Measurements from ENCODE around the gene TUBGCP6.
A peak's percentile ranks its signal among the peaks of the same experiment; 100 is the strongest.
"Not testable (repeated sequence)": the region's sequence is repeated elsewhere in the genome, so short reads cannot be mapped to it uniquely, and the experiment has no call there.

The TUBGCP6 gene

DNA sequence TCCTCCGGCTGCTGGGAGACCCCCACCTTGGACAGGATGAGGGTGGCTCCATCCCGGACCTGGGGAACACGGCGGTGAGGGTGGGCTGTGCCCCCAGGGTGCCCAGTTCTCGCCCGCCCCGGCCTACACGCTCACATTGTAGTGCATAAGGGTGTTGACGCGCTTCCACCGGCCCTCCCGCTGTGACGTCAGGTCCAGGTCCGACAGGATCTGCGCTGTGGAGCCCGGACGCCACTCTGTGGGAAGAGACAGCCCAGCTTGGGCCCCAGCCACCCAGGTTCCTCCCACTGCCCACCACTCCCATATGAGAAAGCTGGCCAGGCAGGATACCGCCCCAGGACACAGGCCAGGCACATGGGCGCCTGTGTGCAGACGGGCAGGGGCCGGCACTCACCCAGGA lies 33.6 kb upstream of the TUBGCP6 start:
- no peak for DNase-seq

DNA sequence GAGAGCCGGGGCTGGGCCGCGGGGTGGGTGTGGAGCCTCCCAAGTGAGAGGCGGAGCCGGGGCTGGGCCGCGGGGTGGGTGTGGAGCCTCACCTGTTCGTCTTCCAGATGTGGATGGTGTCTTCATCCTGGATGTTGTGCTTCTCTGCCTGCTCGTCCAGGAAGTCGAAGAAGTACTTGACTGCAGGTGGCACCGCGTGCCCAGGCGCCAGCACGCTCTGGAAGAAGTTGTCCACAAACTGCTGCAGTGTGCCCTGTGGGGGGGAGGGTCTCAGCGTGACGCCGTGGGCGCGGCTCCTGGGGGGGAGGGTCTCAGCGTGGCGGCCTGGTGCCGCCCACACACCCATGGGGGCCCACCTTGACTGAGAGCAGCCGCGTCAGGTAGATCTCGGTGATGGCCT lies 32.9 kb upstream of the TUBGCP6 start:
- no peak for DNase-seq

DNA sequence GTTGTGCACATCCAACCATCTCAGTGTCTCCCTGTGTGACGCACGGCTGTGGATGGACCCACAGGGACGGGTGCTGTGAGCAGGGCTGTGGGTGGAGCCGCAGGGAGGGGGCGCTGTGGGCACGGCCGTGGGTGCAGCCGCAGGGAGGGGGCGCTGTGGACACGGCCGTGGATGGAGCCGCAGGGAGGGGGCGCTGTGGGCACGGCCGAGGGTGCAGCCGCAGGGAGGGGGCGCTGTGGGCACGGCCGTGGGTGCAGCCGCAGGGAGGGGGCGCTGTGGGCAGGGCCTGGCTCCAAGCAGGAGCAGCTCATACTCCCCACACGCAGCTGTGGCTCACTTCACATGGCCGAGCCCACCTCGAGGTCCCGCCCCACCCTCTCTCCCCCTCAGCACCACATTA lies 31.3 kb upstream of the TUBGCP6 start:
- DNase-seq: peak; percentile 22

GRCh38 chr22:50275181-50276055 lies 30.6 kb upstream of the TUBGCP6 start:
- DNase-seq: no peak

DNA sequence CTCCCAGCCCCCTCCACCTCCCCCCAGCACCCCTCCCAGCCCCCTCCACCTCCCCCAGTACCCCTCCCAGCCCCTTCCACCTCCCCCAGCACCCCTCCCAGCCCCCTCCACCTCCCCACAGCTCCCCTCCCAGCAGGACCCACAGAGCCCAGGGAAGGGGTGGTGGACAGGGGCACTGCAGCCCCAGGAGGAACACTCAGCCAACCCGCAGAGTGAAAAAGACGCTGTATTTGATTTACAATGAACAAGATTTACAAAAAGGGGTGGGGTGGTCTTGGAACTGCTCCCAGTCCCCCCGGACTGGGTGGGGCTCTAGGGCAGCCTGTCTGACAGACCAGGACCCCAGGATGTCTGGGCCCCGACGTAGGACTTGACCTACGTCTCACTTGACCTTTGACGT lies 29.9 kb upstream of the TUBGCP6 start:
- no peak for DNase-seq

- DNase-seq: peak; percentile 26
These were observed 29.5 kb upstream of the TUBGCP6 start for GRCh38 chr22:50274311-50274710.

GRCh38 chr22:50273781-50274180 lies 29.0 kb upstream of the TUBGCP6 start:
- not testable (repeated sequence) for DNase-seq

GRCh38 chr22:50273352-50273751 lies 28.5 kb upstream of the TUBGCP6 start:
- DNase-seq: not testable (repeated sequence)

DNA sequence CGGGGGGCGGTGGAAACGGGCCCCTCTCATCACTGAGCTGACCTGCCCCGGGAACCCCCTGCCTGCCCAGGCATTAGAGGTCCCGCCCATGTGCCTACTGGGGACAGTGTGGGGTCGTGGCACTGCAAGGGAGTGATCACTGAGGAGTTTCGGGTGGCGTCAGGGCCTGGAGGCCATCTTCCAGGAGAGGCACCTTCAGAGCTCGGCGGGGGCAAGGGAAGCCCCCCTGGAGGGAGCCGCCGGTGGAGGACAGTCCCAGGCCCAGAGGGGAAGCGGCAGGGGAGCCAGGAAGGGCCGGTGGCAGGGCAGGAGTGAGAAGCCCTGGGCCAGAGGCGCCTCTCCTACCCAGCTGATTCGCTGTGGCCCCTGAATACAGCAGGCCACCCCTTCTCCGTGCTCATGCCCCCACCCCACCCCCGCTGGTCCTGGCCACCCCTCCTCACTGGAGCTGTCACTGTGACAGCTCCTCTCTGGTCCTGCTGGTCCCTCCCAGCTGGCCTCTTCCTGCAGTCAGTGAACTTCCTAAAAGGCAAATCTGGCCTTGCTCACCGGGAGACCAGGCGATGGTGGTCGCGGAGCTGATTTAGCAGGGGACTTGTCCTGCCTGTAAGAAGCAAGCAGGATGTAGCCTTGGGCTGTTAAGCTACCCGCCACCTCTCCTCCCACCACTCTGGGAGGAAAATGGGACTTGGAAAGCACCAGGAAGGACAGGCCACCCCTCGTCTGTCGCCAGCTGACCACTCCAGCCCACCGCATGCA lies 27.4 kb upstream of the TUBGCP6 start:
- DNase-seq: no peak

GRCh38 chr22:50271519-50271970 lies 26.7 kb upstream of the TUBGCP6 start:
- peak; percentile 19 for DNase-seq

DNA sequence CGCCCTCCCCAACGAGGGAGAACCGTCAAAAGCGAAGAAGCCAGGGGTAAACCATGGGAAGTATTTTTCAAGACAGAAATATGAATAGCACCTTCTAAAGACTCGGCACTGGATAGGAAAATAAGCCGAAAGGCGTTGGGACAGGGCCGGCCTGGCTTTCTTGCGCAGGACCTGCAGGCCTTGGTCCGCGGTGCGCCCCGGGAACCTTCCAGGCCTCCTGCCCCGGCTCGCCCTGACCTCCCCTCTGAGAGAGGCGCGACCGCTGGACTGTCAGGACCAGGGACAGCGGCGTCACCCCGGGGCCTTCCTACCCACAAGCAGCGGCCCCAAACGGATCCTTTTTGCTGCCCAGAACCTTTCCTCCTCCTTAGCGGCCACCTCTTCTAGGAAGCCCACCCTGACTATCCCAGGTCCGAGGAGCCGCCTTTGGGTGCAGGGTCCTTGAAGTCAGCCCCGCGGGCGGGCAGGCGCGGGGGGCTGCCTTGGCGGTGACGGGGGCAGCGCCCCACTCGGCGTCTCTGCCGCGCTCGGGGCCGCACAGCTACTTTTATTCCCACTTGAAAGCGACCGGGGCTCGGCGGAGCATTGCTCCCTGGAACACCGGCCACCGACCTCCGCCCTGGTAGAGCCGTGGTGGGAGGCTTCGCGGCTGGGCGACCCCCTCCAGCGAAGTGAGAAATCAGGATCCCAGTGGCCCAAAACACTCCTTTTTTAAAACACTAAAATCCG lies 26.0 kb upstream of the TUBGCP6 start:
- DNase-seq: peak; percentile 66

DNA sequence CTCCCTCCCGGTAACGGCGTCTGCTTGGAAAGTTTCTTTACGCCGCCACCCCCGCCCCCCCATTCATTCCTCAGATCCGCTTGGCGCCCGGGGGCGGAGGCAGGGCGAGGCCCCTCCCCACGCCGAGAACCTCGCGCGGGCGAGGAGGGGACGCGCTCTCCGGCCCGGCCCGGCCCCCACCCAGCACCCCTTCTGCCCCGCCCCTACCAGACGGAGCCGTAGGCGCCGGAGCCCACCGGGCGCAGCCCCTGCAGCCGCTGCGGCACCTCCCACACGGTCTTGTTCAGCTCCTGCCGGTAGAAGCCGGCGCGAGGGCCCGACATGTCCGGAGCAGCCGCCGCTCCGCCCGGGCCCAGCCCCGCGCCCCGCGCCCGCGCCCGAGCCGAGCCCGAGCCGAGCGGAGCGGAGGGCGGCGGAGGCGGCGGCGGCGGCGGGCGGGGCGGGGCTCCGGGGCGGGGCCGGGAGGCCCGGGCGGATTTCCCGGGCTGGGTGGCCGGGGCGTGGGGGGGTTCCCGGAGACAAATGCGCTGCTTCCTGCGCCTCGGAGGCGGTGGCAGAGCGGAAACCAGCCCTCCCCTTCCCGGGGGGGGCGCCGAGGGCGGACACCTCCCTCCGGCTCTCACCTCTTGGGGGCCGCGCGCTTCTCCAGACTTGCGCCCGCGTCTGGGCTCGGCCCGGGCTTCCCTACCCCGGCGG lies 25.3 kb upstream of the TUBGCP6 start, which contains the start of gene MAPK11:
TSS of gene MAPK11 (minus strand) at position 411 of the 696 bp plus-strand sequence. CDS start at position 323, 88 bp downstream.
- peak; percentile 55 for DNase-seq

DNA sequence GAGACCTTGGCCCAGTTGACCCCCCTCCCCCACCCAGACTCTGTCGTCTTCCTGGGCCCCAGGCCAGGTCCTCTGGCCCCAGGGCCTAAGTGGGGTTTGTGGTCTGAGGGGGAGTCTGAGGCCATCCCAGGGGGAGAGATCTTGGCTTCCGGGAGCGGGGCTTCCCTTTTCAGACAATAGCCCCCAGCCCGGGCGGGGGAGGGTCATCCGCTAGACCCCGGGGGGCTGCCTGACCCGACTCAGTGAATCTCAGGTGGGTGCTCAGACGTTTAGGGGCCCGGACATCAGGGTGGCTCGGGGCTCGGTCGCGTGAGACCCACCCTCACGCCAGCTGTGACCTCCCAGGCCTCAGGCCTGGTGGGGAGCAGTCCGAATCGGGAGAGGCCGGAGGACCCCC lies 24.7 kb upstream of the TUBGCP6 start:
- DNase-seq: no peak

GRCh38 chr22:50268655-50269113 lies 23.9 kb upstream of the TUBGCP6 start:
- DNase-seq: no peak

- DNase-seq: peak; percentile 28
These were observed 23.0 kb upstream of the TUBGCP6 start for GRCh38 chr22:50267591-50268390.

DNA sequence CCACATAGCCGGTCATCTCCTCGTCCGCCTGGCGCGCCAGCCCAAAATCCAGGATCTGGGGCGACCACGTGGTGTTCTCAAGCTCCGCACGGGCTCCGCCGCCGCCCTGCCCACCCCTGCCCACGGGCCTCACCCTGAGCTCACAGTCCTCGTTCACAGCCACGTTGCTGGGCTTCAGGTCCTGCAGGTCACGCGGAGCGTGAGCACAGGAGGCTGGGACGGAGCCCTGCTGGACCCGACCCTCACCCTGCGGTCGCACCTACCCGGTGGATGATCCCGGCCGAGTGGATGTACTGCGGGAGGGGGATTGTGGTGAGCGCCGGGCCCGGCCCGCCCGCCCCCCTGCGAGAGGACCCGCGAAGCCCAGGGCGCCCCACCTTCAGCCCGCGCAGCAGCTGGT lies 22.2 kb upstream of the TUBGCP6 start:
- no peak for DNase-seq

DNA sequence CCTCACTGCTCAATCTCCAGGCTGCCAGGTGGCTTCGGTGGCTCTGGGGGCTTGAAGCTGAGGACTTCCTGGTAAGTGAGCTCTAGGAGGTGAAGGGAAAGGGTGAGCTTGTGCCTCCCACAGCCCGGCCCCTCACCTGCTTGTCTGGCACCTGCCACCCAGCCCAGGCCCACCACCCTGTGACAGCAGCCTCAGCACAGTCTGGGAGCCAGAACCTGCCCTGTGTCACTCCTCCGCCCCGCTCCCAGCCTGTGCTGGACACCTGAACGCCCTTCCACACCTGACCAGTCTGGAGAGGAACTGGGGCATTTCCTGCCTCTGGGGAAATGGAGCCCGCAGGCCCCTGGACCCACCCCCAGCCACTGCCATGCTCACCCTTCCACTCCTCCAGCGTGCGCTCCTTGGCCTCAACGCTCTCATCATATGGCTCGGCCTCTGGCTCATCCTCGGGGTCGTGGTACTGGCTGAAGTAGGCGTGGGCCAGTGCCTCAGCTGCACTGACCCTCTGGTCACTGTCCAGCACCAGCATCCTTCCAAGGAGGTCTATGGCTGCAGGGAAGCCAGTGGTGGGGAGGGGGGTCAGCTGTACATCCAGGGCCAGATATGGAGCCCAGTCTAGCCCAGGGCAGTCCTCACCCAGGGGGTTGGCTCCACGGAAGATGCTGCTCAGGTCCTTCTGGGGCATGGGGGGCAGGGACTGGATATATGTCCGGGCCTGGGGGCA lies 20.3 kb upstream of the TUBGCP6 start:
- DNase-seq: no peak

DNA sequence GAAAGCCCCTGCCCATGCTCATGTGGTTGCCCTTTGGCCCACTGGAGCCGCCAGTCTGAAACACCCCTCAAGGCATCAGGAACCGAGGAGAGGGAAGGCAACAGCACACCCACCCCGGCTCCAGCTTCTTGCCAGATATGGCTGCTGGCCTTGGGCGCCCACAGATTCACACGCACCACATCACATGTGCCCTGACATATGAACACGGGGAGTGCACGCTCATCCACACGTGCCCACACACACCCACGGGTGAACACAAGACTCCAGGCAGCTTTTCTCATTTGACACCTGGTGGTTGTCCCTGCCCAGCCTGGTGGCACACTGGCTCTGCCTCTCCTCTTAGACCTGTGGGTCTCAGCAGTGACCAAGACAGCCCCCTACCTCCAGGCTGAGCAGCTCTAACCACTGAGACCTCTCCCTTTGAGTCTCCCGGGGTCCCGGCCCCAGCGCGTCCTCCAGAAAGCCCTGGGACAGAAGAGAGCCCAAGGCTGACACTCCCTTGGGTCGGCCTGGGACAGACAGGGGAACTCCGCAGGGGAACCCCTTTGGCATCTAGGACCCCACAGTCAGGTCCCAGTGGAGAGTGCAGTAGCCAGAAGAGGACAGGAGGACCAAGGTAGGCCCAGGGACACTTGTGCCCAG lies 19.4 kb upstream of the TUBGCP6 start:
- no peak for DNase-seq

DNA sequence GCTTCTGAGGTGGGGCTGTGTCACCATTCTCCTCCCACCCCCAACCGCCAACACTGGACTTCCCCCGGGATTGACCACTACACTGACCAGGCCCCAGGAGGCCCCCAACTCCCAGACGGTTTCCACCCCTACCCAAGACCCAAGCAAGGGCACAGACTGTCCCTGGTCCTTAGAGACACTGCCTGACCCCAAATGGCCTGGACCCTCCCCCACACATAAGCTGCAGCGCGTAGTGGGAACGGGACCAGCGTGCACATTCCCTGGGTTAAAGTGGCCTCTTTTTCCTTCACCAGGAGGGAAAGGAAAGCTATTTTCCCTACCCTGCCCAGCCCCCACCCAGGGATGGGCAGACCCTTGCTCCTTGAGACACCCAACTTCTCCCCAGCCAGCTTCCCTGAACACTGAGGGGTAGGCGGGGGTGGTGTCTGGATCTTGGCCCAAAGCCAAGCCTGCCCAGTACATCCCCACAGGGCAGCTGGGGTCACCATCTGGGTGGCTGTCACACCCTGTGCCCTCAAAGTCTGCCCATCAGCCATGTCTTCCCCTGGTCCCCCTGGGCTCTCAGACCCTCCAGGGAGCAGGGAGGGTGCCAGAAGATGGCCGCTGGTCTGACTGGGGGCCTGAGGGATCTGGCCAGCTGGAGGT lies 18.3 kb upstream of the TUBGCP6 start:
- no peak for DNase-seq

DNA sequence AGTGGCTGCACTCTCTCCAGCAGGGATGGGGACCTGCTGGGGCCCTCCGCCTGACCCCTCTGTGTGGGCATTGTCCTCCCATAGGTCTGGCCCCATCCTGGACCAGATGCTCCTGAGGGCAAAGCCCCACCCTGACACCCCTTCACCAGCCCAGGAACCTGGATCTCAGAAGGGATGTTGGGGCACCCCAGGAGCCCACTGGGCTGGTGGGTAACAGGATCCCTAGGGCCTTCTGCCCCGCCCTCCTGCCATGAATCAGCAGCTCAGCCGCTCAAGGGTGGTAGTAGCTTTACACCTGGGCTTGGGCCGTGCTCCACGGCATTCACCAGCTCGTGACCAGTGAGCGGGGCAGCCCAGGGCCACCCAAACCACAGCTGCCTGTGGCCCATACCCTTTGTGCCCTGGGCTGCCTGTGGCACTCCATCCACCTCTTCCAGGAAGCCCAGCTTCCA lies 17.7 kb upstream of the TUBGCP6 start:
- no peak for DNase-seq

All from effector CD4-positive, alpha-beta T cell (primary cell).